Measurements from ENCODE around the gene CFAP74. TPM values are rescaled to one million over a fixed set of nuclear protein-coding genes. Genes with fewer than 3 reads are reported as not detected.

Gene CFAP74
- total and polyA plus RNA-seq, 2 of the 13 experiments (the other 11 are each of a cell fraction or from before 2014, with no cell fraction given): 0.27 to 0.62 TPM

DNA sequence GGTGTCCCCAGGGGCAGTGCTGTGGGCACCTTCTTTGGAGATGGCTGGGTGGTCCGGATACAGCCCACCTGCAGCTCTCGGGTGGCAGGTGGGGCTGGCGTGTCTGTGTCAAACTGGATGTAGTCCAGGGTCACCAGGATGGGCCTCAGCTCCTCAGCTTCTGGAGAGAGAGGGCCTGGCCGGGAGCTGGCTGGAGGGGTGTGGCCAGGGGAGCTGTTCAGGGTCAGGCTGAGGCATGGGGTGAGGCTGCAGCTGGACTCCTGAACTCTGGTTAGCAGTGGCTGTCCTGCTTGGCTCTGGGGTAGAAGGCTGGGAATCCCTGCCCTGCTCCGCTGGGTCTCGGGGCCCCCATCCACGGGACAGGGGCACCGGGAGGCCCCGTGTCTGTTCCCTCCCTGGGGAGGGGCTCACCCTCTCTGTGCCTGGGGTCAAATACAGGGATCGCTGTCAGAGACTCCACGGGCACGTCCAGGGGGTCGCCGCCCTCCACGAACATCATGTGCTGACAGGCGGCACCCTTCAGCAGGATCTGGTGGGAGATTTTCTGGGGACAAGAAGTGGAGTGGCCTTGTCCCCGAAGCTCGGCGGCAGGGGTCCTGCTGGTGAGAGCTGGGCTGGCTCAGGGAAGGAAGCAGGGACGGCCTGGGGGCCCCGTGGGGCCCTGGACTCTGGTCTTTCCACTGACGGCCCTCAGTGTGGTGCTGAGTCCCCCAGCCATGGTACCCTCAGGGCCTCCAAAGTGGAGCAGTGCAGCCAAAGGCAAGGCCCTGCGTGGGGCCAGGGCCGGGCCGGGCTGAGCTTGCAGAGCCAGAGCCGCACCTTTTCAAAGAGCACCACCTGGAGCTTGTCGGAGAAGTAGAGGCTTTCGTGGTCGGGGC, 80.4 kb downstream of the CFAP74 start (continued):
- no peak for TF ChIP-seq ZBTB38 (CRISPR knock-in tag; IDR thresholded peaks at IDR 0.05)
- TF ChIP-seq, protein P1, sequence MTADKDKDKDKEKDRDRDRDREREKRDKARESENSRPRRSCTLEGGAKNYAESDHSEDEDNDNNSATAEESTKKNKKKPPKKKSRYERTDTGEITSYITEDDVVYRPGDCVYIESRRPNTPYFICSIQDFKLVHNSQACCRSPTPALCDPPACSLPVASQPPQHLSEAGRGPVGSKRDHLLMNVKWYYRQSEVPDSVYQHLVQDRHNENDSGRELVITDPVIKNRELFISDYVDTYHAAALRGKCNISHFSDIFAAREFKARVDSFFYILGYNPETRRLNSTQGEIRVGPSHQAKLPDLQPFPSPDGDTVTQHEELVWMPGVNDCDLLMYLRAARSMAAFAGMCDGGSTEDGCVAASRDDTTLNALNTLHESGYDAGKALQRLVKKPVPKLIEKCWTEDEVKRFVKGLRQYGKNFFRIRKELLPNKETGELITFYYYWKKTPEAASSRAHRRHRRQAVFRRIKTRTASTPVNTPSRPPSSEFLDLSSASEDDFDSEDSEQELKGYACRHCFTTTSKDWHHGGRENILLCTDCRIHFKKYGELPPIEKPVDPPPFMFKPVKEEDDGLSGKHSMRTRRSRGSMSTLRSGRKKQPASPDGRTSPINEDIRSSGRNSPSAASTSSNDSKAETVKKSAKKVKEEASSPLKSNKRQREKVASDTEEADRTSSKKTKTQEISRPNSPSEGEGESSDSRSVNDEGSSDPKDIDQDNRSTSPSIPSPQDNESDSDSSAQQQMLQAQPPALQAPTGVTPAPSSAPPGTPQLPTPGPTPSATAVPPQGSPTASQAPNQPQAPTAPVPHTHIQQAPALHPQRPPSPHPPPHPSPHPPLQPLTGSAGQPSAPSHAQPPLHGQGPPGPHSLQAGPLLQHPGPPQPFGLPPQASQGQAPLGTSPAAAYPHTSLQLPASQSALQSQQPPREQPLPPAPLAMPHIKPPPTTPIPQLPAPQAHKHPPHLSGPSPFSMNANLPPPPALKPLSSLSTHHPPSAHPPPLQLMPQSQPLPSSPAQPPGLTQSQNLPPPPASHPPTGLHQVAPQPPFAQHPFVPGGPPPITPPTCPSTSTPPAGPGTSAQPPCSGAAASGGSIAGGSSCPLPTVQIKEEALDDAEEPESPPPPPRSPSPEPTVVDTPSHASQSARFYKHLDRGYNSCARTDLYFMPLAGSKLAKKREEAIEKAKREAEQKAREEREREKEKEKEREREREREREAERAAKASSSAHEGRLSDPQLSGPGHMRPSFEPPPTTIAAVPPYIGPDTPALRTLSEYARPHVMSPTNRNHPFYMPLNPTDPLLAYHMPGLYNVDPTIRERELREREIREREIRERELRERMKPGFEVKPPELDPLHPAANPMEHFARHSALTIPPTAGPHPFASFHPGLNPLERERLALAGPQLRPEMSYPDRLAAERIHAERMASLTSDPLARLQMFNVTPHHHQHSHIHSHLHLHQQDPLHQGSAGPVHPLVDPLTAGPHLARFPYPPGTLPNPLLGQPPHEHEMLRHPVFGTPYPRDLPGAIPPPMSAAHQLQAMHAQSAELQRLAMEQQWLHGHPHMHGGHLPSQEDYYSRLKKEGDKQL (CRISPR knock-in tag; IDR thresholded peaks at IDR 0.05; ENCODE audit: low read depth): no peak
- TF ChIP-seq, protein P2, sequence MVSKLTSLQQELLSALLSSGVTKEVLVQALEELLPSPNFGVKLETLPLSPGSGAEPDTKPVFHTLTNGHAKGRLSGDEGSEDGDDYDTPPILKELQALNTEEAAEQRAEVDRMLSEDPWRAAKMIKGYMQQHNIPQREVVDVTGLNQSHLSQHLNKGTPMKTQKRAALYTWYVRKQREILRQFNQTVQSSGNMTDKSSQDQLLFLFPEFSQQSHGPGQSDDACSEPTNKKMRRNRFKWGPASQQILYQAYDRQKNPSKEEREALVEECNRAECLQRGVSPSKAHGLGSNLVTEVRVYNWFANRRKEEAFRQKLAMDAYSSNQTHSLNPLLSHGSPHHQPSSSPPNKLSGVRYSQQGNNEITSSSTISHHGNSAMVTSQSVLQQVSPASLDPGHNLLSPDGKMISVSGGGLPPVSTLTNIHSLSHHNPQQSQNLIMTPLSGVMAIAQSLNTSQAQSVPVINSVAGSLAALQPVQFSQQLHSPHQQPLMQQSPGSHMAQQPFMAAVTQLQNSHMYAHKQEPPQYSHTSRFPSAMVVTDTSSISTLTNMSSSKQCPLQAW (CRISPR knock-in tag; IDR thresholded peaks at IDR 0.05): no peak; the same call in 1 of the 2 replicates
- TF ChIP-seq ZNF563 (CRISPR knock-in tag; IDR thresholded peaks at IDR 0.05): no peak
- TF ChIP-seq ZNF720 (CRISPR knock-in tag; IDR thresholded peaks at IDR 0.05): no peak
- no peak for TF ChIP-seq MLLT10 (CRISPR knock-in tag; IDR thresholded peaks at IDR 0.05)
- TF ChIP-seq AKAP8 (CRISPR knock-in tag; IDR thresholded peaks at IDR 0.05): no peak; the same call in 1 of the 2 replicates
- no peak for TF ChIP-seq HCFC1 (IDR thresholded peaks at IDR 0.05; ENCODE audit: low read depth, low read length)
- TF ChIP-seq, protein P3, sequence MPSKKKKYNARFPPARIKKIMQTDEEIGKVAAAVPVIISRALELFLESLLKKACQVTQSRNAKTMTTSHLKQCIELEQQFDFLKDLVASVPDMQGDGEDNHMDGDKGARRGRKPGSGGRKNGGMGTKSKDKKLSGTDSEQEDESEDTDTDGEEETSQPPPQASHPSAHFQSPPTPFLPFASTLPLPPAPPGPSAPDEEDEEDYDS (CRISPR knock-in tag; IDR thresholded peaks at IDR 0.05): peak; percentile 70
- no peak for TF ChIP-seq SALL2 (CRISPR knock-in tag; IDR thresholded peaks at IDR 0.05)
- no peak for TF ChIP-seq NBN (conservative IDR thresholded peaks at IDR 0.05)
- TF ChIP-seq, protein P4, sequence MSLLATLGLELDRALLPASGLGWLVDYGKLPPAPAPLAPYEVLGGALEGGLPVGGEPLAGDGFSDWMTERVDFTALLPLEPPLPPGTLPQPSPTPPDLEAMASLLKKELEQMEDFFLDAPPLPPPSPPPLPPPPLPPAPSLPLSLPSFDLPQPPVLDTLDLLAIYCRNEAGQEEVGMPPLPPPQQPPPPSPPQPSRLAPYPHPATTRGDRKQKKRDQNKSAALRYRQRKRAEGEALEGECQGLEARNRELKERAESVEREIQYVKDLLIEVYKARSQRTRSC (CRISPR knock-in tag; IDR thresholded peaks at IDR 0.05; ENCODE audit: low read depth): no peak
- TF ChIP-seq ZNF678 (CRISPR knock-in tag; IDR thresholded peaks at IDR 0.05): peak; percentile 64; the same call in 1 of the 2 replicates
- TF ChIP-seq, protein P5, sequence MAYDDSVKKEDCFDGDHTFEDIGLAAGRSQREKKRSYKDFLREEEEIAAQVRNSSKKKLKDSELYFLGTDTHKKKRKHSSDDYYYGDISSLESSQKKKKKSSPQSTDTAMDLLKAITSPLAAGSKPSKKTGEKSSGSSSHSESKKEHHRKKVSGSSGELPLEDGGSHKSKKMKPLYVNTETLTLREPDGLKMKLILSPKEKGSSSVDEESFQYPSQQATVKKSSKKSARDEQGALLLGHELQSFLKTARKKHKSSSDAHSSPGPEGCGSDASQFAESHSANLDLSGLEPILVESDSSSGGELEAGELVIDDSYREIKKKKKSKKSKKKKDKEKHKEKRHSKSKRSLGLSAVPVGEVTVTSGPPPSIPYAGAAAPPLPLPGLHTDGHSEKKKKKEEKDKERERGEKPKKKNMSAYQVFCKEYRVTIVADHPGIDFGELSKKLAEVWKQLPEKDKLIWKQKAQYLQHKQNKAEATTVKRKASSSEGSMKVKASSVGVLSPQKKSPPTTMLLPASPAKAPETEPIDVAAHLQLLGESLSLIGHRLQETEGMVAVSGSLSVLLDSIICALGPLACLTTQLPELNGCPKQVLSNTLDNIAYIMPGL (CRISPR knock-in tag; IDR thresholded peaks at IDR 0.05; ENCODE audit: borderline replicate concordance in 1 of 2, low read depth in 1 of 2): peak; percentile 30 to 35; a peak in 1 of 4 replicates
- TF ChIP-seq, protein P6, sequence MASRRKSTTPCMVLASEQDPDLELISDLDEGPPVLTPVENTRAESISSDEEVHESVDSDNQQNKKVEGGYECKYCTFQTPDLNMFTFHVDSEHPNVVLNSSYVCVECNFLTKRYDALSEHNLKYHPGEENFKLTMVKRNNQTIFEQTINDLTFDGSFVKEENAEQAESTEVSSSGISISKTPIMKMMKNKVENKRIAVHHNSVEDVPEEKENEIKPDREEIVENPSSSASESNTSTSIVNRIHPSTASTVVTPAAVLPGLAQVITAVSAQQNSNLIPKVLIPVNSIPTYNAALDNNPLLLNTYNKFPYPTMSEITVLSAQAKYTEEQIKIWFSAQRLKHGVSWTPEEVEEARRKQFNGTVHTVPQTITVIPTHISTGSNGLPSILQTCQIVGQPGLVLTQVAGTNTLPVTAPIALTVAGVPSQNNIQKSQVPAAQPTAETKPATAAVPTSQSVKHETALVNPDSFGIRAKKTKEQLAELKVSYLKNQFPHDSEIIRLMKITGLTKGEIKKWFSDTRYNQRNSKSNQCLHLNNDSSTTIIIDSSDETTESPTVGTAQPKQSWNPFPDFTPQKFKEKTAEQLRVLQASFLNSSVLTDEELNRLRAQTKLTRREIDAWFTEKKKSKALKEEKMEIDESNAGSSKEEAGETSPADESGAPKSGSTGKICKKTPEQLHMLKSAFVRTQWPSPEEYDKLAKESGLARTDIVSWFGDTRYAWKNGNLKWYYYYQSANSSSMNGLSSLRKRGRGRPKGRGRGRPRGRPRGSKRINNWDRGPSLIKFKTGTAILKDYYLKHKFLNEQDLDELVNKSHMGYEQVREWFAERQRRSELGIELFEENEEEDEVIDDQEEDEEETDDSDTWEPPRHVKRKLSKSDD (CRISPR knock-in tag; IDR thresholded peaks at IDR 0.05; ENCODE audit: low read depth): no peak

Data from HepG2 (cell line).